Mammary epithelial cell (primary cell): ENCODE measurements around the gene HTR3C.

Source experiments
- EZH2 ChIP-seq: IDR thresholded peaks from 2 replicates; pipeline ENCODE4 v1.6.1; 2012; ENCODE audit warnings: low read length, inconsistent platforms, borderline replicate concordance
- TF ChIP-seq, protein P1 (sequence below), 2 donors: IDR thresholded peaks in 1 of 2; conservative IDR thresholded peaks in 1 of 2; 2 replicates each; pipeline ENCODE4 v1.5.1; 2011 to 2012; ENCODE audit warnings: inconsistent platforms in 2 of 2, low read length in 2 of 2, mild to moderate bottlenecking in 2 of 2, control low read depth in 1 of 2, low read depth in 1 of 2; ENCODE audit not compliant: insufficient read depth in 1 of 2; ENCODE audit errors: extremely low read depth in 1 of 2

DNA sequence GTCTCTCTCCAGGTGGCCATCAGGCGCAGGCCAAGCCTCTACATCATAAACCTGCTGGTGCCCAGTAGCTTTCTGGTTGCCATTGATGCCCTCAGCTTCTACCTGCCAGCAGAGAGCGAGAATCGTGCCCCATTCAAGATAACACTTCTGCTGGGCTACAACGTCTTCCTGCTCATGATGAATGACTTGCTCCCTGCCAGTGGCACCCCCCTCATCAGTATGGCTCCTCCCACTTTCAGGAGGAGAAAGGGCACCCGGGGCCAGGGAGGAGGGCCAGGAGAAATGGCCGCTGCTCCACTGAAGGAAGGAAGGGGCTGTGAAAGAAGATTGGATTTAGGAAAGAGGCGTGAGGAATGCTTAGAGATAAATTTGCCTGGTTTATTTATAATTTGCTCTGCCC lies 6.6 kb downstream of the HTR3C start:
- TF ChIP-seq, protein P1, sequence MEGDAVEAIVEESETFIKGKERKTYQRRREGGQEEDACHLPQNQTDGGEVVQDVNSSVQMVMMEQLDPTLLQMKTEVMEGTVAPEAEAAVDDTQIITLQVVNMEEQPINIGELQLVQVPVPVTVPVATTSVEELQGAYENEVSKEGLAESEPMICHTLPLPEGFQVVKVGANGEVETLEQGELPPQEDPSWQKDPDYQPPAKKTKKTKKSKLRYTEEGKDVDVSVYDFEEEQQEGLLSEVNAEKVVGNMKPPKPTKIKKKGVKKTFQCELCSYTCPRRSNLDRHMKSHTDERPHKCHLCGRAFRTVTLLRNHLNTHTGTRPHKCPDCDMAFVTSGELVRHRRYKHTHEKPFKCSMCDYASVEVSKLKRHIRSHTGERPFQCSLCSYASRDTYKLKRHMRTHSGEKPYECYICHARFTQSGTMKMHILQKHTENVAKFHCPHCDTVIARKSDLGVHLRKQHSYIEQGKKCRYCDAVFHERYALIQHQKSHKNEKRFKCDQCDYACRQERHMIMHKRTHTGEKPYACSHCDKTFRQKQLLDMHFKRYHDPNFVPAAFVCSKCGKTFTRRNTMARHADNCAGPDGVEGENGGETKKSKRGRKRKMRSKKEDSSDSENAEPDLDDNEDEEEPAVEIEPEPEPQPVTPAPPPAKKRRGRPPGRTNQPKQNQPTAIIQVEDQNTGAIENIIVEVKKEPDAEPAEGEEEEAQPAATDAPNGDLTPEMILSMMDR (conservative IDR thresholded peaks at IDR 0.05 in 1 of 2, IDR thresholded peaks at IDR 0.05 in 1 of 2; ENCODE audit: extremely low read depth in 1 of 2, insufficient read depth in 1 of 2, low read depth in 1 of 2, low read length in 2 of 2) = no peak
- TF ChIP-seq EZH2 = no peak
